Neural progenitor cell (in vitro differentiated cells): Measurements from ENCODE around the gene URAD.

ENCODE experiments used
- EZH2 ChIP-seq: fragments of 200-600 bp; sonication (generic); IDR thresholded peaks from 2 replicates; pipeline ENCODE4 v1.6.1; 2017; ENCODE audit warnings: antibody characterized with exemption, mild to moderate bottlenecking, moderate library complexity
- EZH2phosphoT487 ChIP-seq: fragments of 200-600 bp; sonication (generic); IDR thresholded peaks from 2 replicates; pipeline ENCODE4 v1.6.1; 2017; ENCODE audit warnings: antibody characterized with exemption
- TF ChIP-seq, protein P1 (sequence below): fragments of 200-600 bp; sonication (generic); IDR thresholded peaks from 2 replicates; pipeline ENCODE4 v1.5.1; 2017; ENCODE audit warnings: antibody characterized with exemption, mild to moderate bottlenecking

GRCh38 chr13:27928805-27929753 lies 59.4 kb downstream of the URAD start:
- TF ChIP-seq, protein P1, sequence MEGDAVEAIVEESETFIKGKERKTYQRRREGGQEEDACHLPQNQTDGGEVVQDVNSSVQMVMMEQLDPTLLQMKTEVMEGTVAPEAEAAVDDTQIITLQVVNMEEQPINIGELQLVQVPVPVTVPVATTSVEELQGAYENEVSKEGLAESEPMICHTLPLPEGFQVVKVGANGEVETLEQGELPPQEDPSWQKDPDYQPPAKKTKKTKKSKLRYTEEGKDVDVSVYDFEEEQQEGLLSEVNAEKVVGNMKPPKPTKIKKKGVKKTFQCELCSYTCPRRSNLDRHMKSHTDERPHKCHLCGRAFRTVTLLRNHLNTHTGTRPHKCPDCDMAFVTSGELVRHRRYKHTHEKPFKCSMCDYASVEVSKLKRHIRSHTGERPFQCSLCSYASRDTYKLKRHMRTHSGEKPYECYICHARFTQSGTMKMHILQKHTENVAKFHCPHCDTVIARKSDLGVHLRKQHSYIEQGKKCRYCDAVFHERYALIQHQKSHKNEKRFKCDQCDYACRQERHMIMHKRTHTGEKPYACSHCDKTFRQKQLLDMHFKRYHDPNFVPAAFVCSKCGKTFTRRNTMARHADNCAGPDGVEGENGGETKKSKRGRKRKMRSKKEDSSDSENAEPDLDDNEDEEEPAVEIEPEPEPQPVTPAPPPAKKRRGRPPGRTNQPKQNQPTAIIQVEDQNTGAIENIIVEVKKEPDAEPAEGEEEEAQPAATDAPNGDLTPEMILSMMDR, result no peak
- TF ChIP-seq EZH2phosphoT487, result peak; percentile 60
- TF ChIP-seq EZH2, result peak; percentile 82
